Skin epidermis (tissue), 12 donors: ENCODE measurements around the gene SIRT5.
A peak's percentile ranks its signal among the peaks of the same experiment; 100 is the strongest.

Experiments used
- H3K27ac ChIP-seq, 21 experiments: fragments of 200-600 bp; sonication (generic) in 11 of 21; one replicate each; pipeline ENCODE4 v1.5.0; 2020; ENCODE audit warnings: mild to moderate bottlenecking in 3 of 21, inconsistent platforms in 2 of 21, moderate library complexity in 2 of 21
- H3K4me3 ChIP-seq, 7 experiments: fragments of 200-600 bp; sonication (generic) in 2 of 7; one replicate each; pipeline ENCODE4 v1.5.0; 2020; ENCODE audit warnings: inconsistent platforms in 2 of 7, mild to moderate bottlenecking in 2 of 7, moderate library complexity in 1 of 7

The SIRT5 gene

DNA sequence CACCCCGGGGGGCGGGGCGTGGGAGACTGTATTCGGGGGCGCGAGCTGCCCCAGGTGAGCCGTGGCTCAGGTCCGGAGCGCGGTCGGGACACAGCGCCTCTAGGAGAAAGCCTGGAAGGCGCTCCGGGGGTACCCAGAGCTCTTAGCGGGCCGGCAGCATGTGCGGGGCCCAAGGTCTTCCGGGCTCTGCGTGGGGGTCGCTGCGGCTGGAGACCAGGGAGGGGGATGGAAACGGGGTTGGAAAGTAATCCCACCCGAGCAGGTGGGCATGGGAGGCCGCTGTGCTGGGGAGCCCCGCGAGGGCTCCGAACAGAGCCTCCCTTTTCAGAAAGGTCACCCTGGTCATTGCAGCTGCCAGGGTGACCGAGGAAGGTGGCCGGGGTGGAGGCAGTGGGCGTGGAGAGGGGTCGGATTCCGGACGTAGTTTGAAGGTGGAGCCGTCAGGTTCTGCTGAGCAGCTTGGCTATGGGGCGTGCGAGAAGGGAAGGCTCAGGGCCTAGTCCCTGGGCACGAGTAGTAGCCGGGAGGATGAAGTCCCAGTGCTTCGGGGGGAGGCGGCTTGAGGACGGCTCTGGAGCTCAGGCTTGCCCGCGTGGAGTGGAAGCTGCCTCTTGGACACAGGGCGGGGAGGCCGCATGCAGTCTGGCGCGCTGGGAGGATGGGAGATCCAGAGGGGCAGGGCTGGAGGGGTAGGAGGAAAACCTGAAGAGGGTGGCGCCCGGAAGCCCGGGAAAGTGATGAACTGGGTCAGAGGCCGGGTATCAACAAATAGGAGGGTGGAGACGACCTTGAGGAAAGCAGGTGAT lies at the start of gene SIRT5:
SIRT5 (plus strand) TSS at position 31 of the 806 bp plus-strand sequence. CDS start 9,510 bp downstream, outside the sequence.
- H3K4me3 ChIP-seq = peak within 1 kb of the TSS; percentile 70 to 90 (median 80)
- peak within 1 kb of the TSS; percentile 91 to 99 (median 94) for H3K27ac ChIP-seq

DNA sequence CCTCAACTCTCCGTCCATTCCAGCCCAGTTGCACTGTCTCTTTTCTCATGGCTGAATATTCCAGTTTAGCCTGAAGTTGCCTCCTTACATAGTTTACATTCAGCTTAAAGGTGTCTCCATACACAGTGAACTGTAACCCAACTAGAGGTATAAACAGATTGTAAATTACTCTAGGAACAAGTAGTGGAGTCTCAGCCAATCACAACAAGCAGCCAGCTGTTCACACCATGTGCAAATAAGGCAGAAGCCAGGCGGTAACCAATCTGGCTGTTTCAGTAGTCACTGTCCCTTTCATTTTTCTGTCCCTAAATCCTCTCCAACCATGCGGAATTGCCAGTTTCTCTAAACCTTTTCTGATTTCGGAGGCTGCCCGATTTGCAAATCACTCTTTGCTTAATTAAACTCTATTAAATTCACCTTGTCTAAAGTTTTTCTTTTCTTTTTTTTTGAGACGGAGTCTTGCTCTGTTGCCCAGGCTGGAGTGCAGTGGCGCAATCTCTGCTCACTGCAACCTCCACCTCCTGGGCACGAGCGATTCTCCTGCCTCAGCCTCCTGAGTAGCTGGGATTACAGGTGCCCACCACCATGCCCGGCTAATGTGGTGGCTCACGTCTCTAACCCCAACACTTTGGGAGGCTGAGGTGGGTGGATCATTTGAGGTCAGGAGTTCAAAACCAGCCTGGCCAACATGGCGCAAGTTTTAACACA lies 49.4 kb upstream of the SIRT5 start:
- Histone ChIP-seq H3K27ac (no peak overlapping the region), H3K4me3 (no peak overlapping the region)

DNA sequence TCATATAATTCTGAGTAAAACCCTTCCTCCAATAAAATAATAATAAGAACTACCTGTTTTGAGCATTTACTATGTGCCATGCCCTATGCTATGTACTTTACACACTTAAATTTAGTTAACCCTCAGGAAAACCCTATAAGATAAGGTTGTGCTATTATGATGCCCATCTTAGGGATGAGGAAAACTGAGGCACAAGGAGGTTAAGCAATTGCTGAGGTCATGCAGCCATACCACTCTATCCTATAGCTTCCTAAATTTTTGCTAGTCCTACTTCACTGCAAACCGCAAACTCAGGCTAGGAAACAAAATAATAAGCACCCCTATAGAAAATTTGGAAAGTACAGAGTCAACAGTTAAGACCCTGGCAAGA lies 48.1 kb upstream of the SIRT5 start:
- peak overlapping the region in 3 of 21 experiments; percentile 21 to 78 (median 34) for H3K27ac ChIP-seq

DNA sequence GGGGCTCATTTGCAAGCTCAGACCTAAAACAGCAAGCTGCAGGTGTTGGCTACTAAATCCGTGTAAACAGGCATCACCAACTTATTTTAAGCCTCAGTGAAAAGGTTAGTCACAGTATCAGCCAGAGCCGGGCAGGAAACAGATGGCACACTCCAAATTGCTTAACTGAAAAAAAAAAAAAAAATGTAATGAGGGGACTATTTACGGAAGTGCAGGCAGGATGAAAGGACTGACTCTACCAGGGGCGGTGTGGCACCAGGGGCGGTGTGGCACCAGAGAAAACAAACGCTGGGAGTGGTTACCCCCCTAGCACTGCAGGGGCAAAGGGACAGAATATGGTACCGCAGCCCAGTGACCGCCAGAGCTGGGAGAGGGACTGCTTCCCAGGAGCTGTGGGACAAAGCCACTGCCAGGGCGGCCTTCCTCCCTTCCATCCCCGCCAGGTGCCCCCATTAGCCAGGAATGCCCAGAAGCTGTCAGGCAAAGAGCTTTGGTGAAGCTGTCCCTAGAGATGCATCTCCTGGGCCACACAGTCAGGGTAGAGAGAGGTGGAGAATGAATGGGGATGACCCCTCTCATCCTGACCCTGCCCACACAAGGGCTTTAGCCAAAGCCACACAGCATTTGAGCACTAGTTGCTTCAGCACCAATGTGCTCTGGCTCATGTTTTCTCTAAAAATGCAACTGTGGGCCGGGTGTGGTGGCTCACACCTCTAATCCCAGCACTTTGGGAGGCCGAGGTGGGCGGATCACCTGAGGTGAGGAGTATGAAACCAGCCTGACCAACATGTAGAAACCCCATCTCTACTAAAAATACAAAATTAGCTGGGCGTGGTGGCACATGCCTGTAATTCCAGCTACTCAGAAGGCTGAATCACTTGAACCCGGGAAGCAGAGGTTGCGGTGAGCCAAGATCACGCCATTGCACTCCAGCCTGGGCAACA lies 47.4 kb upstream of the SIRT5 start:
- Histone ChIP-seq H3K27ac (peak overlapping the region in 13 of 21 experiments; percentile 9 to 80 (median 46)), H3K4me3 (no peak overlapping the region)

More for the DNA sequence above, 48.1 kb upstream of the SIRT5 start:
- H3K4me3 ChIP-seq = no peak overlapping the region

- H3K27ac ChIP-seq = peak overlapping the region in 6 of 21 experiments; percentile 26 to 80 (median 60)
- no peak overlapping the region for H3K4me3 ChIP-seq
Measured at GRCh38 chr6:13527671-13528056, 46.7 kb upstream of the SIRT5 start.

DNA sequence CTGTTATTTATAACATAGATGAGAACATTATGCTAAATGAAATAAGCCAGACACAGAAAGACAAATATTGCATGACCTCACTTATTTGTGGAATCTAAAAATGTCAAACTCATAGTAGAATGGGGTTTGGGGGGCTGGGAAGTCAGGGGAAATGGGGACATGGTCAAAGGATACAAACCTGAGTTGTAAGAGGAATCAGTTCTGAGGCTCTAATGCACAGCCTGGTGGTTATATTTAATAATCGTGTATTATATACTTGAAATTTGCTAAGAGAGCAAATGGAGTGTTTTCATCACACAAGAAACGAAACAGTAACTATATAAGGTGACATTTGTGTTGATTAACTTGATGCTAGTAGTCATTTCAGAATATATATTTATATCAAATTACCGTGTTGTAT lies 46.2 kb upstream of the SIRT5 start:
- no peak overlapping the region for H3K4me3 ChIP-seq
- H3K27ac ChIP-seq = no peak overlapping the region

- Histone ChIP-seq H3K4me3 (no peak overlapping the region), H3K27ac (no peak overlapping the region)
Measured at GRCh38 chr6:13528777-13529343, 45.5 kb upstream of the SIRT5 start.

DNA sequence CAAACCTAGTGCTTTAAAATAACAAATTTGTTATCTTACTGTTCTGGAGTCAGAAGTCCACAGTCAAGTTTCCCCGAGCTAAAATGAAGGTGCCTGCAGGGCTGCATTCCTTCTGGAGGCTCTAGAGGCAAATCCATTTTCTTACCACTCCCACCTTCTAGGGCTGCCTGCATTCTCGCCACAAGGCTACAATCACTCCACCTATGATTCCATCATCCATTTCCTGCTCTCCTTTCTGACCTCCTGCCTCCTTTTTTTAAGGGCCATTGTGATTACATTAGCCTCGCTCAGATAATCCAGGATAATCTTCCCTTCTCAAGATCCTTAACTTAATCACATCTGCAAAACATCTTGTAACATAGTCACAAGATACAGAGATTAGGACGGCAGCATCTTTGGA lies 42.4 kb upstream of the SIRT5 start:
- Histone ChIP-seq H3K4me3 (no peak overlapping the region), H3K27ac (no peak overlapping the region)

GRCh38 chr6:13534536-13534935 lies 39.9 kb upstream of the SIRT5 start:
- no peak overlapping the region for H3K27ac ChIP-seq
- H3K4me3 ChIP-seq = no peak overlapping the region

- H3K27ac ChIP-seq = no peak overlapping the region
- H3K4me3 ChIP-seq = no peak overlapping the region
Measured at GRCh38 chr6:13535306-13535705, 39.1 kb upstream of the SIRT5 start.

DNA sequence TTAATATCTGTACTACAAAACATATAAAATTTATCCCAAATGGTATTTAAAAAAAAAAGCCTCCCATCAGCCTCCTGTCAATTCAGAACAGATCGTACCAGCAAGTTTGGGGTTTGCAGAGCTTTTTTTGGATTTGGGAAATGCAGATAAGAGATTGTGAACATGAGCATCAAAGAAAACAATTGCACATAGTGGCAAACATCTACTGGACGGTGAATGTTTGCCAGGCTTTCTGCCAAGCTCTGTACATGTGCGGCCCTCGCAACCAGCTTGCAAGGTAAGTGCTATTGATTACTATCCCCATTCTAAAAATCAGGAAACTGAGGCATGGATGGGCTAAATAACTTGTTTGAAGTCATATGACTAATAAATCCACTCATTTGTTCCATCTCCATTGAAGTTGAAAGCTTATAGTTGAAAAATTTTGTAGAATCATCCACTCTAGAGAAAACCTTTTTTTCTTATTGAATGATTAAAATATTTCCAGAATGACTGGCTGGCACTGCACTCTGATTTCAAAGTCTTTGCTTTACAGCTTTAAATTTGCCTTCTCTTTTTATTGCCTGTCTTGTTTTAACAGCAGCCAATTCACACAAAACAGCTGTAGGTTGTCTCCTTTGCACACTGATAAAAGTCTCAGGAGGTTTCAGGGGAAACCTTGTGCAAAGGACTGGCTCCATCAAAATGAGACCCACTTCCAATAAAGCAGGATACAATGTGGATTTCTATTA lies 37.4 kb upstream of the SIRT5 start:
- Histone ChIP-seq H3K4me3 (no peak overlapping the region), H3K27ac (no peak overlapping the region)

DNA sequence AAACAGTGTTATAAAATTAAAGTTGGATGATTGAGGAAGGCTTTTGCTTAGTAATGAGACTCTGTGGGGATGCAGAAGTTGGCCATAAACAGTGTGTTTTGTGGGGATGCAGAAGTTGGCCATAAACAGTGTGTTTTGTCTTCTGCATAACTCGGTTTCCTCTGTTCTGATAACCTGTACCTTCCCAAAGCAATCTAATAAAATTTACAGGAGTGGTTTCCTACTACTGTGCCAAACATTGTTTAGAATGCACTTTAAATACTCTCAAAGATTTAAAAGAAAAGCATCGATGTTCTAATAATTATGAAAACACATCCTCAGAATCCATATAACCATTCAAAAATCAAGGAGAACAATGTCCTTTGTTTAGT lies 36.9 kb upstream of the SIRT5 start:
- H3K4me3 ChIP-seq = no peak overlapping the region
- no peak overlapping the region for H3K27ac ChIP-seq

GRCh38 chr6:13538084-13538483 lies 36.3 kb upstream of the SIRT5 start:
- H3K4me3 ChIP-seq = no peak overlapping the region
- H3K27ac ChIP-seq = no peak overlapping the region

- H3K27ac ChIP-seq = no peak overlapping the region
- no peak overlapping the region for H3K4me3 ChIP-seq
Measured at GRCh38 chr6:13538600-13538999, 35.8 kb upstream of the SIRT5 start.

DNA sequence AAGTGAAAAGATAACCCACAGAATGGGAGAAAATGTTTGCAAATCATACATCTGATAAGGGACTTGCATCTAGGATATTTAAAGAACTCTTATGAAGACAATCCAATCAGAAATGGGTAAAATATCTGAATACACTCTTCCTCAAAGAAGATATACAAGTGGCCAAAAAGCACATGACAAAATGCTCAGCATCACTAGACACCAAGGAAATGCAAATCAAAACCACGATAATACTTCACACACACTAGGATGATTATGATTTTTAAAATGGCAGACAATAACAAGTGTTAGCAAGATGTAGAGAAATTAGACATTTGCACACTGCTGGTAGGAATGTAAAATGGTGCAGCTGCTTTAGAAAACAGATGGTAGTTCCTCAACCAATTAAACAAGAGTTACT lies 34.8 kb upstream of the SIRT5 start:
- Histone ChIP-seq H3K27ac (no peak overlapping the region), H3K4me3 (no peak overlapping the region)

DNA sequence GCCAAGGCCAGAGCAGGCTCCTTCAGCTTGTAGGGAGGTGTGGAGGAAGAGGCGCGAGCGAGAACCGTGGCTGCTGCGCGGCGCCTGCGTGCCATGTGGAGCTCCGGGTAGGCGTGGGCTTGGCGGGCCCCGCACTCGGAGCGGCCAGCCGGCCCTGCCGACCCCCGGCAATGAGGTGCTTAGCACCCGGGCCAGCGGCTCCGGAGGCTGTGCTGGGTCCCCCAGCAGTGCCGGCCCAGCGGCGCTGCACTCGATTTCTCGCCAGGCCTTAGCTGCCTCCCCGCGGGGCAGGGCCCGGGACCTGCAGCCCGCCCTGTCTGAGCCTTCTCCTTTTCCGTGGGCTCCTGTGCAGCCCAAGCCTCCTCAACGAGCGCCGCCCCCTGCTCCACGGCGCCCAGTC lies 32.9 kb upstream of the SIRT5 start:
- Histone ChIP-seq H3K27ac (no peak overlapping the region), H3K4me3 (no peak overlapping the region)

DNA sequence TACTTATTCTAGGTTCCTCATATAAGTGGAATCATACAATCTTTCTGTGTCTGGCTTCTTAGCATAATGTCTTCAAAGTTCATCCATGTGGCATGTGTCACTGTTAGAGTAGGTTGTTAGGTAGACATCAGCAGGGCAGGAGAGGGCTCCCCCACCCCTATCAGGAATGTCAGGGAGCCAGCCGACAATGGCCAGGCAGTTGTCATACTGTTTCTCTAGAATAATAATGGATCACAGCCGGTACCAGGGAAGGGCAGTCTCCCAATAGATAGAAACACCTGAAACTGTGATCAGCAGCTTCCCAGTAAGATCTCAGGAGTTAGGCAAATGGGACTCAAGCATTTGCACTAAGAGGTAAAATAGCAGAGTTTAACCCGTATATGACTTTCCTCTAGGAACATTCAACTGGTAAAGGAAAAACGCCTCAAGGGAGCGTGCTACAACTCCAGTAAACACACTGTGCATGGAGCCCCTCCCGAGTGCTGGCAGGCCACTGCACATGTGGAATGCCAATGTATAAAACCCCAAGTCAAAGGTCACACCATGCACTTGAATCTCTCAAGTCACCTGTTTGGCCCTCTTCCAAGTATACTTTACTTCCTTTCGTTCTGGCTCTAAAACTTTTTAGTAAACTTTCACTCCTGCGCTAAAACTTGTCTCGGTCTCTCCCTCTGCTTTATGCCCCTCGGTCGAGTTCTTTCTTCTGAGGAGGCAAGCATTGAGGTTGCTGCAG lies 29.8 kb upstream of the SIRT5 start:
- Histone ChIP-seq H3K4me3 (no peak overlapping the region), H3K27ac (no peak overlapping the region)

GRCh38 chr6:13545885-13546284 lies 28.5 kb upstream of the SIRT5 start:
- H3K27ac ChIP-seq = no peak overlapping the region
- H3K4me3 ChIP-seq = no peak overlapping the region
